Gastrocnemius medialis (tissue), 4 donors: Measurements from ENCODE around the gene KRTAP4-1. TPM values are rescaled to one million over a fixed set of nuclear protein-coding genes. Genes with fewer than 3 reads are reported as not detected.

ENCODE experiments used
- ATAC-seq, 2 donors: fragments of 150-250 bp; one replicate each; pipeline ENCODE4 v1.9.1; 2016
- DNase-seq, 2 donors: peaks; one replicate each; pipeline ENCODE4 v3.0.0-alpha.2; 2019
- H3K27ac ChIP-seq, 4 donors: fragments of 200-600 bp; sonication (generic); 1 replicate in 1 of 4; 2 replicates in 3 of 4; pipeline ENCODE4 v1.5.1; 2016 to 2018; ENCODE audit warnings: mild to moderate bottlenecking in 2 of 4, moderate library complexity in 1 of 4
- H3K27me3 ChIP-seq, 3 donors: fragments of 200-600 bp; sonication (generic) in 2 of 3; 1 replicate in 1 of 3; 2 replicates in 2 of 3; pipeline versions ENCODE4 v1.5.1 to v1.6.0; 2016 to 2019; ENCODE audit warnings: mild to moderate bottlenecking in 1 of 3, moderate library complexity in 1 of 3
- H3K36me3 ChIP-seq, 2 donors: fragments of 200-600 bp; sonication (generic) in 1 of 2; one replicate each; pipeline ENCODE4 v1.5.1; 2017 to 2018
- H3K4me1 ChIP-seq, 2 donors: fragments of 200-600 bp; sonication (generic) in 1 of 2; one replicate each; pipeline ENCODE4 v1.5.1; 2016 to 2017; ENCODE audit warnings: mild to moderate bottlenecking in 2 of 2
- H3K4me3 ChIP-seq, 4 donors: fragments of 200-600 bp; sonication (generic) in 3 of 4; 1 replicate in 1 of 4; 2 replicates in 3 of 4; pipeline ENCODE4 v1.5.1; 2016 to 2019; ENCODE audit warnings: mild to moderate bottlenecking in 2 of 4
- H3K9me3 ChIP-seq, 3 donors: fragments of 200-600 bp; sonication (generic) in 2 of 3; 1 replicate in 1 of 3; 2 replicates in 2 of 3; pipeline ENCODE4 v1.5.1; 2016 to 2019
- POLR2A ChIP-seq, 2 donors: fragments of 450-650 bp; IDR thresholded peaks; one replicate each; pipeline ENCODE4 v1.6.1; 2017; ENCODE audit warnings: antibody characterized with exemption in 2 of 2, mild to moderate bottlenecking in 2 of 2, moderate library complexity in 2 of 2
- in situ Hi-C, 4 donors: fragments of 200-750 bp; cut with MboI; loops; one replicate each; pipeline versions ENCODE4 v1.15.0 to v1.8.0; 2017; ENCODE audit warnings: low sequenced_read_pairs in 4 of 4
- intact Hi-C: fragments of 100-400 bp; cut with DNase I; formaldehyde crosslinking; loops from one replicate; pipeline ENCODE4 v1.15.1; 2023; ENCODE audit warnings: low total_unique reads
- total RNA-seq, 4 donors: library from RNA; depleted of rRNA; stranded (reverse); fragments of >200 nt; gene quantifications; one replicate each; pipeline versions ENCODE4 v1.1.0 to v1.2.3, GENCODE V29; 2016
- TF ChIP-seq, protein P1 (sequence below), 5 experiments: fragments of 450-650 bp in 3 of 5; fragments of 200-600 bp in 2 of 5; sonication (generic) in 2 of 5; IDR thresholded peaks in 4 of 5; conservative IDR thresholded peaks in 1 of 5; 1 replicate in 4 of 5; 2 replicates in 1 of 5; pipeline ENCODE4 v1.5.1; 2016 to 2019; ENCODE audit warnings: antibody characterized with exemption in 5 of 5, mild to moderate bottlenecking in 3 of 5, moderate library complexity in 3 of 5

The KRTAP4-1 gene
- total RNA-seq, 4 donors from 2014 or later = not detected

- in situ Hi-C loops = no loop called here
- Histone ChIP-seq H3K4me1 (no peaks in the 10 kb centered on the region), H3K27me3 (peaks cover 0 to 4% (median 3%) of the 10 kb centered on the region in 3 donors), H3K27ac (no peak overlapping the region), H3K9me3 (no peaks in the 10 kb centered on the region), H3K36me3 (no peaks in the 10 kb centered on the region), H3K4me3 (no peak overlapping the region)
- no peak for DNase-seq
- ATAC-seq = no peak
- no peak for TF ChIP-seq POLR2A (IDR thresholded peaks at IDR 0.05)
- TF ChIP-seq, protein P1, sequence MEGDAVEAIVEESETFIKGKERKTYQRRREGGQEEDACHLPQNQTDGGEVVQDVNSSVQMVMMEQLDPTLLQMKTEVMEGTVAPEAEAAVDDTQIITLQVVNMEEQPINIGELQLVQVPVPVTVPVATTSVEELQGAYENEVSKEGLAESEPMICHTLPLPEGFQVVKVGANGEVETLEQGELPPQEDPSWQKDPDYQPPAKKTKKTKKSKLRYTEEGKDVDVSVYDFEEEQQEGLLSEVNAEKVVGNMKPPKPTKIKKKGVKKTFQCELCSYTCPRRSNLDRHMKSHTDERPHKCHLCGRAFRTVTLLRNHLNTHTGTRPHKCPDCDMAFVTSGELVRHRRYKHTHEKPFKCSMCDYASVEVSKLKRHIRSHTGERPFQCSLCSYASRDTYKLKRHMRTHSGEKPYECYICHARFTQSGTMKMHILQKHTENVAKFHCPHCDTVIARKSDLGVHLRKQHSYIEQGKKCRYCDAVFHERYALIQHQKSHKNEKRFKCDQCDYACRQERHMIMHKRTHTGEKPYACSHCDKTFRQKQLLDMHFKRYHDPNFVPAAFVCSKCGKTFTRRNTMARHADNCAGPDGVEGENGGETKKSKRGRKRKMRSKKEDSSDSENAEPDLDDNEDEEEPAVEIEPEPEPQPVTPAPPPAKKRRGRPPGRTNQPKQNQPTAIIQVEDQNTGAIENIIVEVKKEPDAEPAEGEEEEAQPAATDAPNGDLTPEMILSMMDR (IDR thresholded peaks at IDR 0.05 in 4 of 5, conservative IDR thresholded peaks at IDR 0.05 in 1 of 5) = no peak
- intact Hi-C loops = no loop called here
Observed at GRCh38 chr17:41226051-41226450, 41.3 kb upstream of the KRTAP4-1 start.

DNA sequence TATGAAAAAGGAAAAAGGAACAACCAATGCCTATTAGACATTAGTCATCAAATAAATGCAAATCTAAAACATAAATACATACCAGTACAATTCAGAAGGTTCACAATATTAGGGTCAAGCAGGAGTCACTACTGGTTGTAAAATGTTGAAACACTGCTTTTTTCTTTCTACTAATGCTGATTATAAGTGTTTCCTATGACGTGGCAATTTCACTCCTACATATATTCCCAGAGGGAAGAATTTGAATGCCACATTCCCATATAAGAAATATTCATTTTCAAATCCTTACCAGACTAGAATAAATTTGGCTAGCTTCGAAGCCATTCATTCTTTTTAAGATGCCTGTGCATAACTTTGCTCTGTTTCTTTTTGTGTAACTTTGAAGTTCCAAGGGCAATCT lies 39.1 kb upstream of the KRTAP4-1 start:
- Histone ChIP-seq H3K27me3 (peaks cover 0 to 3% (median 2%) of the 10 kb centered on the region in 3 donors), H3K9me3 (no peaks in the 10 kb centered on the region), H3K27ac (no peak overlapping the region), H3K36me3 (no peaks in the 10 kb centered on the region), H3K4me3 (no peak overlapping the region), H3K4me1 (no peaks in the 10 kb centered on the region)
- ATAC-seq = no peak
- TF ChIP-seq, protein P1 (IDR thresholded peaks at IDR 0.05 in 4 of 5, conservative IDR thresholded peaks at IDR 0.05 in 1 of 5) = no peak
- no peak for TF ChIP-seq POLR2A (IDR thresholded peaks at IDR 0.05)
- no peak for DNase-seq
- in situ Hi-C loops (no loop called here), intact Hi-C loops (no loop called here)

DNA sequence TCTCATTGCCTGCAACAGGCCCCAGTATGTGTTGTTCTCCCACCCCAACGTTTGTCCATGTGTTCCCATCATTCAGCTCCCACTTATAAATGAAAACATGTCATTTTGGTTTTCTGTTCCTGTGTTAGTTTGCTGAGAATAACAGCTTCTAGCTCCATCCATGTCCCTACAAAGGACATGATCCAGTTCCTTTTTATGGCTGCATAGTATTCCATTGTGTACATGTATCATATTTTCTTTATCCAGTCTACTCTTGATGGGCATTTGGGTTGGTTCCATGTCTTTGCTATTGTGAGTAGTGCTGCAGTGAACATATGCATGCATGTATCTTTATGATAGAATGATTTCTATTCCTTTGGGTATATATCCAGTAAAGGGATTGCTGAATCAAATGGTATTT lies 31.0 kb upstream of the KRTAP4-1 start:
- no peak for ATAC-seq
- intact Hi-C loops (no loop called here), in situ Hi-C loops (no loop called here)

GRCh38 chr17:41212524-41213169 lies 27.9 kb upstream of the KRTAP4-1 start:
- Histone ChIP-seq H3K4me1 (no peaks in the 10 kb centered on the region), H3K36me3 (no peaks in the 10 kb centered on the region), H3K27me3 (peaks cover 0 to 5% (median 4%) of the 10 kb centered on the region in 3 donors), H3K4me3 (no peak overlapping the region), H3K27ac (no peak overlapping the region), H3K9me3 (no peaks in the 10 kb centered on the region)
- in situ Hi-C loops = no loop called here
- intact Hi-C loops = no loop called here
- TF ChIP-seq, protein P1 (IDR thresholded peaks at IDR 0.05 in 4 of 5, conservative IDR thresholded peaks at IDR 0.05 in 1 of 5) = no peak
- TF ChIP-seq POLR2A (IDR thresholded peaks at IDR 0.05) = no peak
- no peak for DNase-seq
- ATAC-seq = no peak

More for the DNA sequence above, 31.0 kb upstream of the KRTAP4-1 start:
- H3K27ac ChIP-seq = no peak overlapping the region
- no peaks in the 10 kb centered on the region for H3K4me1 ChIP-seq
- no peaks in the 10 kb centered on the region for H3K9me3 ChIP-seq
- H3K36me3 ChIP-seq = no peaks in the 10 kb centered on the region
- no peak for DNase-seq
- peaks cover 0 to 4% (median 3%) of the 10 kb centered on the region in 3 donors for H3K27me3 ChIP-seq
- TF ChIP-seq POLR2A (IDR thresholded peaks at IDR 0.05) = no peak
- TF ChIP-seq, protein P1 (IDR thresholded peaks at IDR 0.05 in 4 of 5, conservative IDR thresholded peaks at IDR 0.05 in 1 of 5) = no peak
- H3K4me3 ChIP-seq = no peak overlapping the region
